SK-N-DZ (cell line): ENCODE measurements around the gene TGFB3. TPM values are rescaled to one million over a fixed set of nuclear protein-coding genes. Genes with fewer than 3 reads are reported as not detected.
"Not testable (repeated sequence)": the region's sequence is repeated elsewhere in the genome, so short reads cannot be mapped to it uniquely, and the experiment has no call there.

Experiments
- DNase-seq: peaks from one replicate; pipeline ENCODE4 v3.0.0-alpha.2; 2015; ENCODE audit warnings: low spot score
- polyA plus RNA-seq, 2 experiments: library from polyadenylated mRNA; depleted of rRNA; stranded (reverse); fragments of >200 nt; gene quantifications; 2 replicates each; pipeline ENCODE4 v1.2.3, GENCODE V29; 2014

TGFB3 gene
- 5.5 and 5.8 TPM in 2 replicates for polyA plus RNA-seq (2014; cell fraction: cytosol; rRNA removed)
- 7.7 and 9.4 TPM in 2 replicates for polyA plus RNA-seq (2014; cell fraction: nucleus; rRNA removed)

DNA sequence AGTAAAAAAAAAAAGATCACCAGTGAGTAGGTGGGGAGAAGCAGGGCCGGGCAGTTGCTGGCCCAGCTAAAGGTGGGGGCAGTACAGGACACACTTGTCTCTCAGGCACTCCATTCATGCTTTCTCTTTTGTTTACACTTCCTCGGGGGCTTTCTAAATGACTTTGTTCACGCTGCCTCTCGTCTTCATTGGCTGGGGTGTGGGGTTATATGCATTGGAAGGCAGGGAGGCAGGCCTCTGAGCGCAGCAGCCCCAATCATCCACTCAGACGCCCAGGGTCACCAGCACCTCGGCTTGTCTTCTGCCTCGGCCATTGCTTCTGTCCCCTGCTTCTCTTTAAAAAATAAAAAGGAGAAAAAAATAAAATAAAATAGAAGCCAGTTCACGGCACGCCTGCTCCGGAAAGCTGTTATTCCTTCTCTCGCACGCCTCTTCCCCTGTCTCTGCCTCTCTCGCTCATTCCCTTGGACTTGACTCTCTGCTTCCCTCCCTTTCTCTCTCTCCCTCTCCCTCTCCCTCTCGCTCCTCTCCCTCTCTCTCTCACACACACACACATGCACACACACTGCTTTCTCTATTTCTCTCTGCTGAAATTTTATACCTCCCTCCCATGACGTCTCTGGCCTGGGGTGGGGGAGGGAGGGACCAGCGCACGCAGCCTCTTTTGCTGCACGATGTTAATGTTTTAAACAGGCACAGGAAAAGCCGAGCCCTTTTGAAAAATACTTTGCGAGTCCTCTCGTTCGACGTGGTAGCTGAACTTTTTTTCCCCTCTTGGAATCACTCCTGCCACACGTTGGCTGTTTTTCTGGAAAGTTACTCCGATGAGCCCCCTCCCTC is at the start of gene TGFB3:
TSS of gene TGFB3 (minus strand) at position 570 of the 840 bp plus-strand sequence. CDS start 1,102 bp downstream, outside the sequence.
- DNase-seq = peak; percentile 58

DNA sequence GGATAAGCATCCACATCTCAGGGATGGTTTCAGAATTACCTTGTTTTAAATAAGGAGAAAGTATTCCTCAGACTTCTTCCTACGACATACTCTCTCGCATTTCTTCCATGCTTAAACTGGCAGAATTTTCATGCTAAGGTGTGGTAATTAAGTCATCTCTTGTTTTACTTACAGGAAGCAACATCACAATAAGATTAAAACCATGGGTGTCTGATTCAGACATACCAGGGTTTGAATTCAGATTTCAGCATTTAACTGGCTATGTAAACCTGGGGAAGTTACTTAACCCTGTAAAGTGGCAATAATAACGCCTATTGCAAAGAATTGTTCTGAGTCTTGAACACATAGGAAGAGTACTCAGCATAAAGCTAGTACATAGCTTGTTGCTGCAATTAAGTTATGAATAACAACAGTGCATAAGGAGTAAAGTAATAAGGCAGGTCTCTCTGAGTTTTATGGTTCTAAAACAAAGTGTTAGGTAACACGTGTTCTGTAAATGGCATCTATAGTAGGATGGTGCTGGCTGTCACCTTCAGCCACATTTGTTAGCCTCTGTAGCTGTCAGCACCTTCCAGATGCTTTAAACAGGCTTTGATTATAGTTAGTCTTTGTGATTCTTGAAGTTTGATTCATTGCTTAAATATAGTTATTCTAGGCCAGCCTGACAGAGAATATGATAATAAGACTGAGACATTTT is 42.6 kb upstream of the TGFB3 start:
- DNase-seq = no peak

DNA sequence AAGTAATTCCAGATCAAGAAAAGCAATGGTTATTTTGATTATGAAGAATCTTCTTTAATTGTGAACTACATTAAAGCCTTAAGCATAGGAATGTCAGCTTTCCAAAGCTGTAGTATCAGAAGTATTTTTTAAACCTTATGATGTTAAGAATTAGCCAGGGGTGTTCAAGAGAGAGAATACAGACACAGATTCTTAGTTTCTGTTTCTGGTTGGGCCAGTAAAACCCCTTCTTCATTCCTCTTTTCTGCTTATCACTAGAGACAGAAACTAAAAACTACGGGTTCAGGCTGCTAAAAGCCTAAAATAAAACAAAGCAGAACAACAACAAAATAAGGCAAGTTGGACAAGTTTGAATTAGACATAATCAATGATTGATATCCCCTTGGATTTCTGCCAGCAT is 42.0 kb upstream of the TGFB3 start:
- DNase-seq = no peak

DNA sequence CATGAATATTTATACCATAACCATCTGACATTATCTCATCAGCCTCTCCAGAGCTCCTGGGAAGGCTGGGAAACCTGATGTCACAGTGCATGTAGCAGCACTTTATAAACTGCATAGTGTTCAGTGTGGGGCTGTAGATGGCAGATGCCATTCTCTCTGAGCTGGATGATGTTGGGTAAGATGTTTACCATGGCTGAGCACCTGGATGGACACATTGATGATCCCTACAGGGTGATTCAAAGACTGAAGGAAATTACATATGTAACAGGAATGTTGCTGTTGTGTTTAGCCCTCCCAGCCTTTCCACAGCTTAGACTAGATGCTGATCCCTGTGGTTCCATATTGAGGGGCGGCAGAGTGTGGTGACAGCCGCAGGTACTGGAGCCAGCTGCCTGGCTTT is 41.2 kb upstream of the TGFB3 start:
- DNase-seq = no peak

DNA sequence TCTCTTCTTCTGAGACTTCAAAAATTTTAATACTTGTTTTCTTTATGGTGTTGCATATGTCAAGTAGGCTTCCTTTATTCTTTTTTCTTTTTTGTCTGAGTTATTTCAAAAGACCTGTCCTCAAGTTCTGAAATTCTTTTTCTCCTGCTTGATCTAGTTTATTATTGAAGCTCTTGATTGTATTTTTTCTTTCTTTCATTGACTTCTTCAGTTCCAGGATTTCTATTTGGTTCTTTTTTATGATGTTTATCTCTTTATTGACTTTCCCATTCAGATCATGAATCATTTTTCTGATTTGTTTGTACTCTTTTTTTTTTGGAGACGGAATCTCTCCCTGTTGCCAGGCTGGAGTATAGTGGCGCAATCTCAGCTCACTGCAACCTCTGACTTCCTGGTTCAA is 37.9 kb upstream of the TGFB3 start:
- no peak for DNase-seq

DNA sequence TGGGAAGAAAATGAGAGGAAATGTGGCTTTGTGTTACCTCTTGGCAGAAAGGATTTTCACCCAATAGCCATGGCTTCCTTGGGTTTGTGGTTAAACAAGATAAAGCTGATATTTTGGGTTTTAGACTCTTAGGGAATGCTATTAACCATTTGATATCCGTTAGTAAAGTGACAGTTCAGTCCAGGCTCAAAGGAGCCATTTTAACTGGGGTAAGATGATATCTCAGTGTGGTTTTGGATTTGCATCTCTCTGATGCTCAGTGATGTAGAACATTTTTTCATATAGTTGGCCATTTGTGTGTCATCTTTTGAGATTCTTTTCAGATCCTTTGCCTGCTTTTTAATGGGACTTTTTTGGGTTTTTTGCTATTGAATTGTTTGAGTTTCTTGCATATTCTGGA is 33.9 kb upstream of the TGFB3 start:
- DNase-seq = no peak

DNA sequence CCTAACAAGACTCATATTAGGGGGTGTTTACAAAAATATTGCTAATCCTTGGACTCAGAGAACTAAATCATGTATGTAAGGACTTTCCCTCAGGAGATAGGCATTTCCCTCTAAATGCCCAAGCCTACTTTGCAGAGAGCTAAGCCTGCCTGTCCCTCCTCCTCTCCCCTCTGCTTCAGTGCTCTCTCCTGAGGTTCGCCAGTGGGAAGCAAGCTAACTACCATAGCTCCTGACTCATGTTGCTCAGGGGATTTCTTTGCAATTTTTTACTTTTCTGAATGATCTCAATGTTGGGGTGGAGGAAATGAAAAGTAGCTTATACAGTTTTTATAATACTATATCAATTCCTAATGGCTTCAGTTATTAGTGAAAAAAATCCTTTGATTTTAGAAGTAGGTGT is 33.4 kb upstream of the TGFB3 start:
- DNase-seq = no peak

DNA sequence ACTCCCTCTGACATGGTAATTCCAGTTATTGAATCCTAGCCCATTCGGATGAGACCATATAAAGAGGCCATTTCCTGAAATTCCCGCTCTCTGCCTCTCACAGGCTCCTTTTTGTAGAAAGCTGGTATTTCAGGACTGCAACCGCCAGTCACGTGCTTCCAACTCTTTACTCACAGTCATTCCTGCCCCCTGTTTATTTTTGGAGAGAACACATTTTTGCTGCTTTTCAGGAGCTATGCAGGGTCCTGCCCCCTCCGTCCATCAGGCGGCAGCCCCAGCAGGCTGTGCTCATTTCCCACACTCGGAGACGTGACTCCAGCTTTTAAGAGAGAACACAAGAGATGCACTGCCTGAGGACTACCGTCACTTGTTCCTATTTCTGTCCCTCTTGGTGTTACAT is 30.6 kb upstream of the TGFB3 start:
- DNase-seq = no peak

DNA sequence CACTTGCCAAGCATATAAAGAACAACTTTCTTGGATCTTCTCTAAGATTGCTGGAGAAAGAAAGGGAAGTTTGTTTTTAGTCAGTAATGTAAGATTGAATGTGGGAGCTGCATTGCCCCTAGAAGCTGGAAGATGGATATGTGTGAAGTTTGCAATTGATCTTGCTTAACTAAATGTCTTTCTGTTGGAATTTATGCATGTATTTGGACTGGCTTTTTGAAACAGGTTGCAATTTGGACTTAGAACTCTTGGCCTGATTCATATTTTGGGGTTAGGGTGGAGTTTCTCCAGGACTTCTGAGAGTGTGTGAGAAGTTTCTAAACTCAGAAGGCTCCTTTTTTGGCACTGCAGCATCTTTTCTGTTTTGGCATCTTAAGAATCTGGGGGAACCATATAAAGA is 30.1 kb upstream of the TGFB3 start:
- DNase-seq = no peak

DNA sequence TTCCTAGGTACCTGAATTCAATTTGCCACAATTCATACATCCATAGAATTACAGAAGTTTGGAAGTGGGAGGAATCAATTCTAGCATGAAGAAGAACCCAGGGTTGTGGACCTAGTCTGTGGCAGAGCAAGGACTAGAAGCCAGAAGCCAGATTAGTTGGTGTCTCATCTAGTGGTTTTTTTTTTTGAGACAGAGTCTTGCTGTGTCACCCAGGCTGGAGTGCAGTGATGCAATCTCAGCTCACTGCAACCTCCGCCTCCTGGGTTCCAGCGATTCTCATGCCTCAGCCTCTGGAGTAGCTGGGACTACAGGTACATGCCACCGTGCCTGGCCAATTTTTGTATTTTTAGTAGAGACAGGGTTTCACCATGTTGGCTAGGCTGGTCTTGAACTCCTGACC is 27.8 kb upstream of the TGFB3 start:
- not testable (repeated sequence) for DNase-seq

DNA sequence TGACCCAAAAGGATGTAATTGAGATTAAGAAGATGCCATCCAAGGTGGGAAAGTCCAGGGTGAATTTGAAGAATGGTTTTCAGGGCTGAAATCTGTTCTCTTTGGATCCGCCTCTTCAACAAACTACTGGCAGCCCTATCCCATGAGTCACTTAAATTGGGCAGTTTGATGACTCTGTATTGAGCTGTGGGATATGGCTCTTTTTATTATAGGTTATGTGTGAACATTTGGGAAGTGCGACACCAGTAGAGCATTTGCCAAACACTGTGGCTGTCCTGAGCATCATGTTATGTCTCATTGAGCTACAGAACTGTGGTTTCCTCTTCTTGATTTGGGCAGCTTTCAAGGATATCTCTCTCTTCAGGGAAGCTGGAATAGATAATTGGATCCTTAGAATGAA is 26.1 kb upstream of the TGFB3 start:
- DNase-seq = no peak

DNA sequence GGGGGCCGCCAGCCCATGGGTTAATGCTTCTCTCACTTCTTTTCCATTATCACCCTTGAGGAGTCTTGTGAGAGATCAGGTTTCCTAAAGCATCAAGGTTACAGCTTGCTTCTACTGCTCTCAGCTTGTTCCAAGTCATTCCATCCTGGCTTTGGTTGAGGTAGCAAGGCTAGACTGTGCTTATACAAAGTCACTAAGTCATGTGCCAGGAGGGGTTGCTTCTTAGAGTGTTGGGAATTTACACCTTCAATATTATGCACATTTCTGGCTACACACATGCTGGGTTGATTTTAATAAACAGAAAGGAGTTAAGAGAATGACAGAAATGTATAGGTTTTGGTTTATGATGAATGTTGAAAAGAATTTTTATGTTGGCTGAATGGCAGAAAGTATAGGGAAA is 25.6 kb upstream of the TGFB3 start:
- no peak for DNase-seq

DNA sequence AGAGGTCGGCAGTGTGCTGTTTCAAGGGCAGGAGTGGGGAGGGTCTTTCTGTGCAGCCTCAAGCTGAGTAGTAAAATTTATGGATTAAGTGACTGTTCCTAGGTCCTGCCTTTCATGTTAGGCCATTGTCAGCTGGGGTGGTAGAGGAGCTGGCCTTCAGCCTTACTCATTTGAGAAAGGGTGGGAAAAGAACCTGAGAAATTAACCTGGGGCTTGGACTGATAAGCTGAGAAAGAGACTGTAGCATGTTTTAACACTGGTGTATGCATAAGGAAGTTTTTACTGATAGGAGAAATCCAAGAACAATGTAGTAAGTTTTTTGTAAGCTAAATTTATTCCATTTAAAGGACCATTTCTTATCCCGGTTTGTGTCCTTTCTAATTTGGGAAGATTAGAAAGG is 24.5 kb upstream of the TGFB3 start:
- no peak for DNase-seq

DNA sequence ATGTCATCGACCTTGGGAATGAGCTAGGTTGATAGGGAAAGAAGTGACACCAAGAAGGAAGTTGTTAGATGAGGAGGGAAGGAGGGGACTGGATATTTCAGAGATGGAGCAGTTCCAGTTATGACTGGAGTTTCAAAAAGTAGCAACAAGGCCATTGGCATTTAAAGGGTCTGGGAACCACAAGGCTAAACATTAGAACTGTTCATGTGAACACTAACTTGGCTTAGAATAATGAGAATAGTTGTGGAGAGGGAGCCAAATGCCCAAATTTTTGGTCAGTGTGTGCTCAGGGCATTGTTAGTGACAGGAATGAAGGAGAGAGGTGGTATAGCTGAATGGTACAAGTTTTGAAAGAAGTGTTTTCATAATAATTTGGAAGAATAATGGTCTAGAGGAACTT is 20.6 kb upstream of the TGFB3 start:
- no peak for DNase-seq

DNA sequence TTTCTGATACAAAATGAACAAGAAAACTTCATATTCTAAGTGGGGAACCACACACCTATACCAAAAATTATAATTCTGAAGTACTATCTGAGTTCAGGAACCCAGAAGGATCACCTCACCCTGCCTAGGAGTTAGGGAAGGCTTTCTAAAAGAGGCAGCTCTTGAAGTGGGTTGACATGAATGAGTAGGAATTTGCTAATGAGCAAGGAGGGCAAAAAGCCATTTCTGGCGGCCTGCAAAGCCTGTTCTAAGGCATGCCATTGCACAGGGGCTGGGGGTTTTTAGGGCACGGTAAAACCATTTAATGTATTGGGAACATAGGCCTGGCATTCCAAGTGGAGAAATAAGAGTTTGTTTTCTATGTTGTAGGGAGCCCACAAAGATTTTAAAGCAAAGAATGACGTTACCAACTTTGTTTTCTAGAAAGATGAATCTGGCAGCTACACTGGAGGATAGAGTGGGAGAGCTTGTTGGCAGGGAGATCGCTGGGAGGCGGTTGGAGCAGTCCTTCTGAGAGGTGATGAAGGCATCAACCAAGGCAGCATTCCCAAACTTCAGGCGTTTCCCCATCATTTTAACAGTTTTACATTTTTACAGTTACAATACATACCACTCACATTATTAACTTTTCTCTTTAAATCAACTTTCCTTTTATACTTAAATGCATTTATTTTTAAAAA is 17.9 kb upstream of the TGFB3 start:
- no peak for DNase-seq

DNA sequence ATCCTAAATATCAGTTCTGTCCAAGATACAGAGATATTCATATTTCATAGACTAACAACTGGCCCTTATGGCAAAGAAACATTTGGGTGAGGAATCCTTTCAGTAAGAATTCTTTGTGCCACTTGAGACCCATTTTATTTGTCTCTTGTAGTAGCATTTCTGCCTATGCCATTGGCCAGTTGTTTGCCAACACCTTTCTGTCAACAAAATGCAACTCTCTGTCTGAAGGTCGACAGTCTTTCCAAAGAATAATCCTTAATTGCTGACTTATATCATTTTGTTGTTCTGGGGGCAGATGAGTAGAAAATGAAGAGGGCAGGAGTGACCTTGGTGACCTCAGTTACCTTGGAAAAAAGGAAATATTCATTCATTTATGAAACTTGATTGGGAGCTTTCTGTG is 14.7 kb upstream of the TGFB3 start:
- no peak for DNase-seq

DNA sequence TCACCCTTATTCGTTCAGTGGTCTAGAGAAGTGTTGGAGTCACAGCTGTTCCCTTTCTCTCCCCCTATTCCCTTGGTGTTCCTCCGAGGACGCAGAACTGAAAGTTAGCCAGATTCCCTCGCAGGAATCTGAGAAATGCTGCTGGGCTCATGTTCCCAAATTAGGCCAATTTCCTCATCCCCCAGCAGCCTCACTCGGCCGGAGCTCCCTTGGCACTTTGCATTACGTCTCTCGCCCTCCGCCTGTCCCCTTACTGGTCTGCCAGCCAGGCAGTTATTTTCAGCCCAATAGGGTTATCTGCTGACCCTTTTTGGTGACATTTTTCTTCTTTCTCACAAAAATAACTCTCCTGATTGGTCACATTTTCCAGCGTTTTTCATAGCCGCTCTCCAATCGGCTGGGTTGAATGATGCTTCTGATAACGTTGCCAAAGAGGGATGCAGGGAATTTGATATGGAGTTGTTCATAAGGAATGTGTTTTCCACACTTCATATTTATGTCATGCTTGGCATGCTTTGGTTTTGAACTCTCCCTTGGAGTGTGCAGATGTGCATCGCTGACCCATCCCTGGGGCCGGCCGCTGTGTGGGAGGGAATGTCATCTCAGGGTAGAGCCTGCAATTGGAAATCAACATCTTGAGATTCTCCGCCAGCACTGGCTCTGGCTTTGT is 13.7 kb upstream of the TGFB3 start:
- DNase-seq = no peak

DNA sequence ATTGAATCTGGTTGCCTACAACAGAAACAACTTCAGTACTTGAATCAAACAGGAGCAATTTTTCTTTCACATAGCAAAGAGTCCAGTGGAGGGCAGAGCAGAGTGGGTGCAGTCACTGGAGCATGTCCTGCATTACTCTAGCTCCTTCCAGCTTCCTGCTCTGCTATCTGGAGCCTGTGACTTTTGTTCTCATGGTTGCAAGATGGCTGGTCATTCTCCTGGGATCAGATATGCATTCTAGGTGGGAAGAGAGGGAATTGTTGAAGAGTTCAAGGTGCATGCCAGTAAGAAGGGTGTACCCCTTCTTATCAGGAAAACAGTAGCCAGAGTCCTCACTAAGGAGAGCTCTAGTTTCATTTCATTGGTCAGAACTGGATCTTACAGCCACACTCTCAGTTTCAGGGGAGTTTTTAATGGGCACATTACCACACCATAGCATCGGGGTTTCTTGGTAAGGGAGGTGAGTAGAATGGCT is 11.8 kb upstream of the TGFB3 start:
- DNase-seq = no peak

DNA sequence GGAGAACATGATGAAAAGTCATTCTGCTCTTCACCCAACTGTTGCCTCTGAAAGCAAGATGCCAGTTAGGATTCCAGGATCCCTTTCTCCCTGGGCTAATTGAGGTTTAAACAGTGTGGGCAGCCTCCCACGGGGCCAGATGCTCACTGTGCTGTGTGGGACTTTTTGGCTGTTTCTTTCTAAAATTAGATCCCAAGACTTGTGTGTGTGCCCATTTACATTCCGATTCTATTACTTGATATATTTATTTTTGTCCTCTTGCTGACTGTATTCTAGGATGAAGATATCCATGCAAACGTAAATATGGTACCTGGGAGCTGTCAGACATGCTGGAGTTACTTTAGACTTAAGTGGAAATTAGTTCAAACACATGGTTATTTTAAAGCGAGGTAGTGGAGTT is 10.0 kb upstream of the TGFB3 start:
- no peak for DNase-seq

DNA sequence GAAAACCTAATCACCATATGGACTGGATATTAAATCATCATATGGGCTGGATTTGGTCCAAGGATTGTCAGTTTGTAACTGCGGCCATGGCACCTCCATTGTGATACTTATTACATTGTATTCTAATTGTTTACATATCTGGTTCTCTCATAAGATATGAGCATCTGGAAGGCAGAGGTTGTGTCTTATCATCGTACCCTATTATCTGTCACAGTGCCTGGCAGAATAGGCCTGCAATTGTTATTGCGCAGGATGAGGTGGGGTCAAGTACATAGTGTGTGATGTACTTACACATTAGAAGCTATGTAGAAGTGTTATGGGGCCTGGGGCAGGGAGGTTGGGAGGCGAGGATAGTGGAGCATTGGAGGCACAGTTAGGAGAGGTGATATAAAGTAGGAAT is 8.5 kb upstream of the TGFB3 start:
- DNase-seq = no peak

DNA sequence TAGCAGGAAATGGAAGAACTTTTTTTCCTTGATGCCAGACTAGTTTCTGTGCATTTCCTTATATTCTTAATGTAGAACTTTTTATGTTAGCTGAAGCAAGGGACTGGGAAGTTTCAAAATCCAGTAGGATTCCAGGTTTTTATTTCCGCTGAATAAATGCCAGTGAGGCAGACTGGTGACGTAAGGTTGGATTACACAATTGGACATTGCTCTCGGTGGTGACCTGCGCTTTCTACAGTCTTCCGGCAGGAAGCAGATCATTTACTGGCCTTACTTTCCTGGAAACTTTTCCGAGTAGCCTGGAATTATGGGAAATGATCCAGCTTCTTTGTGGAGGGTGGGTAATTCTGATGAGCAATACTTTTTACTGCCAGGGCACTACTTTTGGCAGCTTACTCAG is 7.3 kb upstream of the TGFB3 start:
- DNase-seq = no peak
